ENCODE data around the gene LILRB3. TPM values are rescaled to one million over a fixed set of nuclear protein-coding genes. Genes with fewer than 3 reads are reported as not detected.
A peak's percentile ranks its signal among the peaks of the same experiment; 100 is the strongest.

Gene LILRB3
- total and polyA plus RNA-seq, 4 donors = 23.0 to 282 (median 57.2) TPM

DNA sequence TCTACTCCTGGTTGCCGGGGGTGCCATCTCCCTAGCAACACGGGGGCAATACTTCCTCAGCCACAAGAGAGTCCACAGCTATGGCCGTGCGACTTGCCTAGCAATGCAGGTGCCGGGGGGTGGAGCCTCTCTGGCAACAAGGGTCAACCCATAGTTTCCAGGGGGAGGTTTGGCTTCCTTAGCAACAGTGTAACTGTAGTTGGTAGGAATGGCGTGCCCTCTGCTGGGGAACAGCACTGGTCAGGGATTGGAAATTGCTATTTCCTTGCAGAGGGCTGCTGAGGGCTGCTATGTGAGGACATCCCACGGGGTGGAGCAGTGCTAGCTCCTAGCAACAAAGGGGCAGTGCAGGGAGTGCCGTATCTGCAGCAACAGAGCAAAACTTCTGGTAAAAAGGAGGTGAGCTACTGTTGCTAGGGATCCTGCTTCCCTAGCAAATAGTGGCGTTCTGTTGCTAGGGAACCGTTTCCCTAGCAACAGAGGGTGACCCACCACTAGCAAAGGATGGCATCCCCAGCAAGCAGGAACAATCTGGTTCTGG lies 42.8 kb downstream of the LILRB3 start:
- Histone ChIP-seq H3K27me3 (ENCODE audit: control insufficient read depth in 3 of 3, insufficient read depth in 3 of 3, low read length in 2 of 3) (no peaks in the 10 kb centered on the region), H3K9ac (ENCODE audit: insufficient read depth in 1 of 2, low read length in 2 of 2) (no peak overlapping the region), H3K4me1 (ENCODE audit: control insufficient read depth in 5 of 5, insufficient read depth in 5 of 5, low read length in 5 of 5) (peaks cover 0 to 2% (median 0%) of the 10 kb centered on the region in 5 donors), H3K27ac (ENCODE audit: low read depth in 1 of 2, low read length in 1 of 2) (no peak overlapping the region), H3K9me3 (ENCODE audit: control insufficient read depth in 4 of 4, insufficient read depth in 3 of 4, low read length in 3 of 4) (no peaks in the 10 kb centered on the region), H3K36me3 (ENCODE audit: control insufficient read depth in 4 of 4, insufficient read depth in 4 of 4, low read length in 4 of 4) (peaks cover 0 to 25% (median 10%) of the 10 kb centered on the region in 4 donors), H3K4me3 (no peak overlapping the region)
- no peak for ATAC-seq (ENCODE audit: insufficient read depth, low FRiP score)
- DNase-seq = peak; percentile 58 to 74 (median 60)
- TF ChIP-seq, protein P1, sequence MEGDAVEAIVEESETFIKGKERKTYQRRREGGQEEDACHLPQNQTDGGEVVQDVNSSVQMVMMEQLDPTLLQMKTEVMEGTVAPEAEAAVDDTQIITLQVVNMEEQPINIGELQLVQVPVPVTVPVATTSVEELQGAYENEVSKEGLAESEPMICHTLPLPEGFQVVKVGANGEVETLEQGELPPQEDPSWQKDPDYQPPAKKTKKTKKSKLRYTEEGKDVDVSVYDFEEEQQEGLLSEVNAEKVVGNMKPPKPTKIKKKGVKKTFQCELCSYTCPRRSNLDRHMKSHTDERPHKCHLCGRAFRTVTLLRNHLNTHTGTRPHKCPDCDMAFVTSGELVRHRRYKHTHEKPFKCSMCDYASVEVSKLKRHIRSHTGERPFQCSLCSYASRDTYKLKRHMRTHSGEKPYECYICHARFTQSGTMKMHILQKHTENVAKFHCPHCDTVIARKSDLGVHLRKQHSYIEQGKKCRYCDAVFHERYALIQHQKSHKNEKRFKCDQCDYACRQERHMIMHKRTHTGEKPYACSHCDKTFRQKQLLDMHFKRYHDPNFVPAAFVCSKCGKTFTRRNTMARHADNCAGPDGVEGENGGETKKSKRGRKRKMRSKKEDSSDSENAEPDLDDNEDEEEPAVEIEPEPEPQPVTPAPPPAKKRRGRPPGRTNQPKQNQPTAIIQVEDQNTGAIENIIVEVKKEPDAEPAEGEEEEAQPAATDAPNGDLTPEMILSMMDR (IDR thresholded peaks at IDR 0.05; ENCODE audit: control extremely low read depth, extremely low read depth) = no peak
- 63 to 68% methylated on average over 10 of the region's 10 CpGs for WGBS, 2 donors

DNA sequence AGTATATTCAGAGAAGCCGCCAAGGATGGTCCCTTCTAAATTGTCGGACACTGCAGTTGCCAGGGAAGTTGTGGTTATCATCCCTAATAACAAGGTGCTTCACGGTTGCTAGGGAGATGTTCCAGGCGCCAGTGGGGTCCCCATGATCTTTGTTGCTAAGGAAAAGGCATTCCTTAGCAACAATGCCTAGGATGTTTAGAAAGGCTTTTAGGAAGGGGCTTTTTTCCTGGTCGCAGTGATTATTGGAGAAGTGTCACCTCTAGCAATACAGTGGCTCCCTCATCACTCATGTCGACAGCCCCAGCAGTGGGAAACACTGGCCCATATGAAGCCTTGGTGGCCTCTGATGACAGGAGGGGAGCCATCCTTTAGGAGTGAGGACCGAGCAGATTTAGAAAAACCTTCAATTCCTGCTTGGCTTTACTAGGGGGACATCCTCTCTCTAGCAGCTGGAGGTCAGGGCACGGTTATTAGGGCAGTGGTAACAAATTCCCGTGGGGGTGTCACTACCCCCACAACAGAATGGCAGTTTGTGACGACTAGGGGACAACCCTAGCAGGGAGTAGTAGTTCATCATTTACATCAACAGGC lies 43.5 kb downstream of the LILRB3 start:
- H3K9me3 ChIP-seq (ENCODE audit: control insufficient read depth in 4 of 4, insufficient read depth in 3 of 4, low read length in 3 of 4) = no peaks in the 10 kb centered on the region
- TF ChIP-seq, protein P1 (IDR thresholded peaks at IDR 0.05; ENCODE audit: control extremely low read depth, extremely low read depth) = no peak
- no peak overlapping the region for H3K4me3 ChIP-seq
- H3K27me3 ChIP-seq (ENCODE audit: control insufficient read depth in 3 of 3, insufficient read depth in 3 of 3, low read length in 2 of 3) = no peaks in the 10 kb centered on the region
- ATAC-seq (ENCODE audit: insufficient read depth, low FRiP score) = no peak
- no peak overlapping the region for H3K9ac ChIP-seq (ENCODE audit: insufficient read depth in 1 of 2, low read length in 2 of 2)
- DNase-seq = no peak
- 87 to 88% methylated on average over 10 of the region's 10 CpGs for WGBS, 2 donors
- H3K27ac ChIP-seq (ENCODE audit: low read depth in 1 of 2, low read length in 1 of 2) = no peak overlapping the region
- peaks cover 0 to 25% (median 10%) of the 10 kb centered on the region in 4 donors for H3K36me3 ChIP-seq (ENCODE audit: control insufficient read depth in 4 of 4, insufficient read depth in 4 of 4, low read length in 4 of 4)
- H3K4me1 ChIP-seq (ENCODE audit: control insufficient read depth in 5 of 5, insufficient read depth in 5 of 5, low read length in 5 of 5) = peaks cover 0 to 2% (median 0%) of the 10 kb centered on the region in 5 donors

DNA sequence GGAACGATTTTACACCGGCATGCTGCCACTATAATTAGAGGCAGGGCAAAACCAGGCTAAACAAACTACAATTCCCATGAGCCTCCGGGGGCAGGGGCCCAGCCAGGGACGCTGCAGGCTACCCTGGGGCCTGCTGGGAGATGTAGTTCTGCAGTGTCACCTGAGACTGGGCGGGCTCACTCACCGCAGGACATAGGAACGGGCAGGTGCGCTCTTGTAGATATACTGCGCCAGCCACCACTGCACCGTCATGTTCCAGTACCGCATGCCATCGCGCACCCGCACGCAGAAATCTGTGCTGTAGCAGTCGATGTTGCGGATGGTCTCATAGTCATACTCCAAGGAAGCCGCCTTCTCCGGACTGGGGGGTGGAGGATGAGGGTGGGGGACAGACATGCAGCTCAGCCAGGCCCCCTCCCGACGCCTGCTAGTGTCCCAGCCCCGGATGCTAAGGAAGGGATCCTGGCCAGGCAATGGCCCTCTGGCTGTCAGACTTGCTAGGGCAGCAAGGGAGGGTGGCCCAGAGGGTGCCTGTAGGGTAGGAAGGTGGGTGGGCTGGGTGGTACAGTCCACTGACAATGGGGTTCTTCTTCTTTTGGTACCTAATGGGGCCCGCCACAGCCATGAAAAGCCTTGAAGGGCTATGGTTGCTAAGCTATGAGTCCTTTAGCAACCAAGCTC lies 44.1 kb downstream of the LILRB3 start:
- H3K27ac ChIP-seq (ENCODE audit: low read depth in 1 of 2, low read length in 1 of 2) = no peak overlapping the region
- no peaks in the 10 kb centered on the region for H3K9me3 ChIP-seq (ENCODE audit: control insufficient read depth in 4 of 4, insufficient read depth in 3 of 4, low read length in 3 of 4)
- no peak overlapping the region for H3K4me3 ChIP-seq
- no peak overlapping the region for H3K9ac ChIP-seq (ENCODE audit: insufficient read depth in 1 of 2, low read length in 2 of 2)
- peaks cover 0 to 20% (median 10%) of the 10 kb centered on the region in 4 donors for H3K36me3 ChIP-seq (ENCODE audit: control insufficient read depth in 4 of 4, insufficient read depth in 4 of 4, low read length in 4 of 4)
- H3K4me1 ChIP-seq (ENCODE audit: control insufficient read depth in 5 of 5, insufficient read depth in 5 of 5, low read length in 5 of 5) = peaks cover 0 to 2% (median 0%) of the 10 kb centered on the region in 5 donors
- ATAC-seq (ENCODE audit: insufficient read depth, low FRiP score) (no peak), DNase-seq (no peak)
- TF ChIP-seq, protein P1 (IDR thresholded peaks at IDR 0.05; ENCODE audit: control extremely low read depth, extremely low read depth) = no peak
- 83 to 90% methylated on average over 22 to 23 of the region's 23 CpGs for WGBS, 2 donors
- H3K27me3 ChIP-seq (ENCODE audit: control insufficient read depth in 3 of 3, insufficient read depth in 3 of 3, low read length in 2 of 3) = no peaks in the 10 kb centered on the region

Measured in lung (tissue), 12 donors.